Mesothelial cell of epicardium (in vitro differentiated cells): Measurements from ENCODE around the gene OPRM1. TPM values are rescaled to one million over a fixed set of nuclear protein-coding genes. Genes with fewer than 3 reads are reported as not detected.
"Not testable (repeated sequence)": the region's sequence is repeated elsewhere in the genome, so short reads cannot be mapped to it uniquely, and the experiment has no call there.

Experiments
- DNase-seq, 2 experiments: peaks; one replicate each; pipeline ENCODE4 v3.0.0; 2021; ENCODE audit warnings: low spot score in 2 of 2; ENCODE audit not compliant: unreplicated experiment in 2 of 2
- H3K27ac Mint-ChIP-seq: 2 replicates; pipeline ENCODE4 v1.8.0; 2021; ENCODE audit warnings: mixed read lengths
- H3K27me3 Mint-ChIP-seq: 2 replicates; pipeline ENCODE4 v1.8.0; 2021; ENCODE audit warnings: low read depth, mixed read lengths
- H3K36me3 Mint-ChIP-seq: 2 replicates; pipeline ENCODE4 v1.8.0; 2021; ENCODE audit warnings: mixed read lengths
- H3K4me1 Mint-ChIP-seq: 2 replicates; pipeline ENCODE4 v1.8.0; 2021; ENCODE audit warnings: mixed read lengths
- H3K4me3 Mint-ChIP-seq: 2 replicates; pipeline ENCODE4 v1.8.0; 2021; ENCODE audit warnings: mild to moderate bottlenecking, moderate library complexity, mixed read lengths
- H3K9me3 Mint-ChIP-seq: 2 replicates; pipeline ENCODE4 v1.8.0; 2021; ENCODE audit warnings: mixed read lengths
- CTCF ChIP-seq: fragments of 200-600 bp; sonication (generic); IDR thresholded peaks from one replicate; pipeline ENCODE4 v1.5.0; 2021; ENCODE audit warnings: antibody characterized with exemption; ENCODE audit not compliant: unreplicated experiment
- total RNA-seq: library from RNA; stranded (reverse); gene quantifications from 3 replicates; pipeline ENCODE4 v1.2.1, GENCODE V29; 2021

OPRM1 gene
- total RNA-seq, 1 donor from 2014 or later = not detected

DNA sequence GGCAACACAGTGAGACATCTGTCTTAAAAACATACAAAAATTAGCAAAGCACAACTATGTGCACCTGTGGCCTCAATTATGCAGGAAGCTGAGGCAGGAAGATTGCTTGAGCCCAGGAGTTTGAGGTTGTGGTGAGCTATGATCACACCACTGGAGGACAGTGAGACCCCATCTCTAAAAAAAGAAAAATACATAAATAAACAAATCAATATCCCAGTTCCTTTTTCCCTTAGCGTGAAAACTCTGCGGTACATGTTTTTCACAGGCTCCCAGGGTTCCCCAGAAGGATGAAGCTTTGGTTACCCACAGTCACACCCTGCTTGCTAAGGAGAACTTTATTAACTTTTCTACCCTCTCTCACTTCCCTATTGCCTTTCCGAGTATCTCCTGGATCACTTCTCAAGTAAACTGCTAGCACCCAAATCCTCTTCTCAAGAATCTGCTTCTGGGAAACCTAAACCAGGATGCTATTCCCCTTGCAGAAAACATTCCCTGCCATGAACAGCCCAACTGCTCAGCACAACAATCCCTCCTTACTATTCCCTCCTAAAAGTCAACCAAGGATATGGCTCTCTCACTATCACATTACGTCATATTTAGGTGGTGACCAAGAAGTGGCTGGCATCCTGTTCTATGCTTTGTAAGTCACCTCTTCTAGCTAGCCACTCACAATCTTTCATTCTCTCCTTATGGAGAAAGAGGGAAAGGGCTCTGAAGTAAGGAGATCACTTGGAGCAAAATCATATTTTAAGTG, 195.2 kb downstream of the OPRM1 start:
- DNase-seq = no peak
- no peak for TF ChIP-seq CTCF
- no peaks in the 10 kb centered on the region for H3K4me1 Mint-ChIP-seq
- H3K27ac Mint-ChIP-seq = no peak overlapping the region
- H3K4me3 Mint-ChIP-seq = no peak overlapping the region
- H3K9me3 Mint-ChIP-seq = no peaks in the 10 kb centered on the region
- no peaks in the 10 kb centered on the region for H3K36me3 Mint-ChIP-seq
- no peaks in the 10 kb centered on the region for H3K27me3 Mint-ChIP-seq

DNA sequence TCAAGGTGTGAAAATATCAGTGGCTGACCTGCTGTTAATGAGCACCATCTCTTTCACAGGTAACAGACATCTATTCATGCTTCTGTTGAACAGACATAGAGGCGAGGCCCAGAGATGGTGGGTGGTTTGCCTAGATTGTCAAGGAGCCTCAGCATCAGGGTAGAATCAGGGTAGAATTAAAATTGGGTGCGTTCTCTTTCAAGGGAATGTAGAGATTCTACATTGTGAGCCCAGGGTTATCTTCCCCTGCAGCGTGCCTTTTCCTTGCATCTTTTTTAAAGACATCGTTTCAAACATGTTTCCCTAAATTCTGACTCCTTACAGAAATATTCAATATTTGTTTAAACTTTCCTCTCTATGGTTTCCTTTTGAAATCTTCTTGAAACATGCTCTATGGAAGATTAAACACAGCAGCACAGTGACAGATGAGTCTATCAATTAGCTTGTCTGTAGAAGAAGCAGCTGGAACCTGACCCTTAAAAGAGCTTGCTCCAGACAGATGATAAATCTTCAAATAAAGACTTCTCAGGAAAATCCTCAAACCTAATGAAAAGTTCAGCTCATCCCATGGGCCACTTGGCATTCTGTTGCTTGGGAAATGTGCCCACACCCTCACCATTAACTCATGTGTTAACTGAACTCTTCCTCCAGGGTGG, 197.7 kb downstream of the OPRM1 start:
- no peak for DNase-seq
- no peak overlapping the region for H3K4me3 Mint-ChIP-seq
- no peaks in the 10 kb centered on the region for H3K27me3 Mint-ChIP-seq
- no peaks in the 10 kb centered on the region for H3K36me3 Mint-ChIP-seq
- H3K4me1 Mint-ChIP-seq = no peaks in the 10 kb centered on the region
- H3K9me3 Mint-ChIP-seq = no peaks in the 10 kb centered on the region
- TF ChIP-seq CTCF = no peak
- H3K27ac Mint-ChIP-seq = no peak overlapping the region

GRCh38 chr6:154238831-154239230, 199.8 kb downstream of the OPRM1 start:
- Mint-ChIP-seq H3K36me3 (no peaks in the 10 kb centered on the region), H3K9me3 (no peaks in the 10 kb centered on the region), H3K4me3 (no peak overlapping the region), H3K4me1 (no peaks in the 10 kb centered on the region), H3K27me3 (no peaks in the 10 kb centered on the region), H3K27ac (no peak overlapping the region)
- TF ChIP-seq CTCF = no peak
- no peak for DNase-seq

DNA sequence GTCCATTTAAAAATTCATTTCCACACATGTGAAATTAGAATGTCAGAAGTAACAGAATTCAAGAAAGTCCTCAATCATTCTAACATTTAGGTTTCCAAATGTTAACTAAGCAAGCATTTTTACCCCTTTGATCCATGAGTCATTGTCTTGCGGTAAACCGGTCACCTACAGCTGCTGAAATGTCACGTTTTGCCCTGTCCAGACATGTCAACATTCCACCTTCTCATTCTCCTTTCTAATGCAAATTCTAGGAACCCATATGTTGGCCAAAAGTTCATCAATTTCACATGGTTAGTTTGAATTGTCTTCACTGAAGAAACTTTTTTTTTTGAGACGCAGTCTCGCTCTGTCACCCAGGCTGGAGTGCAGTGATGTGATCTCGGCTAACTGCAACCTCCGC, 200.4 kb downstream of the OPRM1 start:
- no peak for DNase-seq
- Mint-ChIP-seq H3K4me3 (no peak overlapping the region), H3K27me3 (no peaks in the 10 kb centered on the region), H3K4me1 (no peaks in the 10 kb centered on the region), H3K27ac (no peak overlapping the region), H3K36me3 (no peaks in the 10 kb centered on the region), H3K9me3 (no peaks in the 10 kb centered on the region)
- no peak for TF ChIP-seq CTCF

GRCh38 chr6:154241061-154241460, 202.0 kb downstream of the OPRM1 start:
- H3K36me3 Mint-ChIP-seq, H3K9me3 Mint-ChIP-seq, H3K4me3 Mint-ChIP-seq, H3K27ac Mint-ChIP-seq, H3K27me3 Mint-ChIP-seq, H3K4me1 Mint-ChIP-seq, DNase-seq: not testable (repeated sequence)

DNA sequence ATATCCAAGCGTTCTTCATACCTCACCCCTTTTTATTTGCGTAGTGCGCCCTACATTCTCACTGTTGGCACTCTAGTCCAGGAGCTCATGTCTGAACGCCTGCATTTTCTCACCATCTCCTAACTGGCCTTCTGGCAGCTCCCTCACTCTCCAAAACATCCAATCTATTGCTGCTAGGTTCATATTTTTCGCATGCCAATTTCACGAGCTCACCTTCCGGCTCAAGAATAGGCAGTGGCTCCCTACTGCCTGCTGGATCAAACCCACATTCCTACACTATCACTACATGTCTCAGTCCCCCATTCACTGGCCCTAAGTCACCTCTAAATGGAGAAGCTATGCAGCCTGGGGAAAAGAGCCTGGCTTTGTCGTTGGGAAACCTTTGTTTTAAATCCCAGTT, 202.5 kb downstream of the OPRM1 start:
- TF ChIP-seq CTCF = no peak
- H3K27ac Mint-ChIP-seq = no peak overlapping the region
- H3K4me1 Mint-ChIP-seq = peaks cover 5% of the 10 kb centered on the region
- H3K4me3 Mint-ChIP-seq = no peak overlapping the region
- H3K36me3 Mint-ChIP-seq = no peaks in the 10 kb centered on the region
- DNase-seq = no peak
- H3K27me3 Mint-ChIP-seq = no peaks in the 10 kb centered on the region
- no peaks in the 10 kb centered on the region for H3K9me3 Mint-ChIP-seq
